OCI-LY7 (cell line): ENCODE data around the gene THSD8.

Source experiments
- EZH2phosphoT487 ChIP-seq: fragments of 200-600 bp; sonication (generic); IDR thresholded peaks from 2 replicates; pipeline ENCODE4 v1.6.1; 2018; ENCODE audit warnings: low read depth, borderline replicate concordance, mild to moderate bottlenecking, mixed run types, antibody characterized with exemption, low read length, moderate library complexity, mixed read lengths
- TF ChIP-seq, protein P1 (sequence below): fragments of 200-600 bp; sonication (generic); conservative IDR thresholded peaks from 2 replicates; pipeline ENCODE4 v1.5.1; 2014; ENCODE audit warnings: mild to moderate bottlenecking, antibody characterized with exemption, low read length, moderate library complexity, mixed read lengths

DNA sequence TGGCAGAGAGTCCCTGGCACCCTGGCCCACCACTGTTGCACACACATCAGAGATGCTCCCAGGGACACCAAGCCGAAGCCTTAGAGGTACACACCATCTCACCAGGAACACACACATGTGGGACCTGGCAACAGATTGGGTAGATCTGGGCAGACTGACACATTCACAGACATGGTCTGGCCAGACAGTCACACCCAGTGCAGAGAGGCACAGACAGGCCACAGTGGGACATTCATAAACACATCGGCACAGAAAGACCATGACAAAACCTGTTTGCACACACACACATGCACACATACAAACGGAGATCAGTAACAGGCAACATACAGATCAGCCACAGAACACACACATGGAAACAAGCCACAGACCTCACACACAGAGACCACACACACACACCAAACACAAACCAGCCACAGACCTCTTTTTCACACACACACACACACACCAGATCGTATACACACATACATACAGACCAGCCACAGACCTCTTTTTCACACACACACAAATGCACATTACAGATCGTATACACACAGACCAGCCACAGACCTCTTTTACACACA, 16.9 kb upstream of the THSD8 start:
- TF ChIP-seq, protein P1, sequence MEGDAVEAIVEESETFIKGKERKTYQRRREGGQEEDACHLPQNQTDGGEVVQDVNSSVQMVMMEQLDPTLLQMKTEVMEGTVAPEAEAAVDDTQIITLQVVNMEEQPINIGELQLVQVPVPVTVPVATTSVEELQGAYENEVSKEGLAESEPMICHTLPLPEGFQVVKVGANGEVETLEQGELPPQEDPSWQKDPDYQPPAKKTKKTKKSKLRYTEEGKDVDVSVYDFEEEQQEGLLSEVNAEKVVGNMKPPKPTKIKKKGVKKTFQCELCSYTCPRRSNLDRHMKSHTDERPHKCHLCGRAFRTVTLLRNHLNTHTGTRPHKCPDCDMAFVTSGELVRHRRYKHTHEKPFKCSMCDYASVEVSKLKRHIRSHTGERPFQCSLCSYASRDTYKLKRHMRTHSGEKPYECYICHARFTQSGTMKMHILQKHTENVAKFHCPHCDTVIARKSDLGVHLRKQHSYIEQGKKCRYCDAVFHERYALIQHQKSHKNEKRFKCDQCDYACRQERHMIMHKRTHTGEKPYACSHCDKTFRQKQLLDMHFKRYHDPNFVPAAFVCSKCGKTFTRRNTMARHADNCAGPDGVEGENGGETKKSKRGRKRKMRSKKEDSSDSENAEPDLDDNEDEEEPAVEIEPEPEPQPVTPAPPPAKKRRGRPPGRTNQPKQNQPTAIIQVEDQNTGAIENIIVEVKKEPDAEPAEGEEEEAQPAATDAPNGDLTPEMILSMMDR, result no peak
- TF ChIP-seq EZH2phosphoT487, result no peak
